ENCODE results near the gene TMEM107. TPM values are rescaled to one million over a fixed set of nuclear protein-coding genes. Genes with fewer than 3 reads are reported as not detected.

Gene TMEM107
- total RNA-seq, 1 experiment from 2014 or later = 13.5 TPM

DNA sequence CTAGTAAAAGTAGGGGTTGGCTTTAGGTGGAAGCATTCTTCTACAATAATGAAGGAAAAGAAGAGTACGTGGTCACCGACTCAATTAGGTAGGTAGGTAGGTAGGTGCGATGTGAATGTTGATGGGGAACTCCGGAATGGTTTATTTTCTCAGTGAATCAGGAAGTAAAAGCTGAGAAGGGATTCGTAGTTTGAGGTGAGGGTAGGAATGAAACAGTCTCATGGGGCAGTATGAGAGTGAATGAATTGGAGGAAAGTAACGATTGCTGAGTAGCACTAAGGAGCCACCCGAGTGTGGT lies 37.9 kb downstream of the TMEM107 start:
- H3K4me3 Mint-ChIP-seq (ENCODE audit: low read depth, unreplicated experiment) = no peak overlapping the region
- no peak for DNase-seq
- H3K36me3 Mint-ChIP-seq (ENCODE audit: insufficient read depth, unreplicated experiment) = peaks cover 7% of the 10 kb centered on the region
- intact Hi-C loops (cut with micrococcal nuclease; ENCODE audit: unreplicated experiment) = loop anchor here (1.0 to 5.0 kb wide), 3 partner anchors 20 to 84 kb away; no protein-coding TSS in a partner anchor
- H3K27me3 Mint-ChIP-seq (ENCODE audit: unreplicated experiment) = no peaks in the 10 kb centered on the region
- CTCF ChIA-PET = interaction anchor here (1.0 to 1.4 kb wide), 3 partner anchors 19 to 65 kb away, joined by 3 to 4 read pairs (median 3); partner anchors contain the start of gene ALOXE3
- H3K4me1 Mint-ChIP-seq (ENCODE audit: low read depth, unreplicated experiment) = no peaks in the 10 kb centered on the region
- TF ChIP-seq, protein P1, sequence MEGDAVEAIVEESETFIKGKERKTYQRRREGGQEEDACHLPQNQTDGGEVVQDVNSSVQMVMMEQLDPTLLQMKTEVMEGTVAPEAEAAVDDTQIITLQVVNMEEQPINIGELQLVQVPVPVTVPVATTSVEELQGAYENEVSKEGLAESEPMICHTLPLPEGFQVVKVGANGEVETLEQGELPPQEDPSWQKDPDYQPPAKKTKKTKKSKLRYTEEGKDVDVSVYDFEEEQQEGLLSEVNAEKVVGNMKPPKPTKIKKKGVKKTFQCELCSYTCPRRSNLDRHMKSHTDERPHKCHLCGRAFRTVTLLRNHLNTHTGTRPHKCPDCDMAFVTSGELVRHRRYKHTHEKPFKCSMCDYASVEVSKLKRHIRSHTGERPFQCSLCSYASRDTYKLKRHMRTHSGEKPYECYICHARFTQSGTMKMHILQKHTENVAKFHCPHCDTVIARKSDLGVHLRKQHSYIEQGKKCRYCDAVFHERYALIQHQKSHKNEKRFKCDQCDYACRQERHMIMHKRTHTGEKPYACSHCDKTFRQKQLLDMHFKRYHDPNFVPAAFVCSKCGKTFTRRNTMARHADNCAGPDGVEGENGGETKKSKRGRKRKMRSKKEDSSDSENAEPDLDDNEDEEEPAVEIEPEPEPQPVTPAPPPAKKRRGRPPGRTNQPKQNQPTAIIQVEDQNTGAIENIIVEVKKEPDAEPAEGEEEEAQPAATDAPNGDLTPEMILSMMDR (IDR thresholded peaks at IDR 0.05; ENCODE audit: unreplicated experiment) = no peak
- BruUV-seq (replicated peaks) = no TSS peak
- H3K27ac Mint-ChIP-seq (ENCODE audit: unreplicated experiment) = no peak overlapping the region
- no peaks in the 10 kb centered on the region for H3K9me3 Mint-ChIP-seq (ENCODE audit: low read depth, unreplicated experiment)

DNA sequence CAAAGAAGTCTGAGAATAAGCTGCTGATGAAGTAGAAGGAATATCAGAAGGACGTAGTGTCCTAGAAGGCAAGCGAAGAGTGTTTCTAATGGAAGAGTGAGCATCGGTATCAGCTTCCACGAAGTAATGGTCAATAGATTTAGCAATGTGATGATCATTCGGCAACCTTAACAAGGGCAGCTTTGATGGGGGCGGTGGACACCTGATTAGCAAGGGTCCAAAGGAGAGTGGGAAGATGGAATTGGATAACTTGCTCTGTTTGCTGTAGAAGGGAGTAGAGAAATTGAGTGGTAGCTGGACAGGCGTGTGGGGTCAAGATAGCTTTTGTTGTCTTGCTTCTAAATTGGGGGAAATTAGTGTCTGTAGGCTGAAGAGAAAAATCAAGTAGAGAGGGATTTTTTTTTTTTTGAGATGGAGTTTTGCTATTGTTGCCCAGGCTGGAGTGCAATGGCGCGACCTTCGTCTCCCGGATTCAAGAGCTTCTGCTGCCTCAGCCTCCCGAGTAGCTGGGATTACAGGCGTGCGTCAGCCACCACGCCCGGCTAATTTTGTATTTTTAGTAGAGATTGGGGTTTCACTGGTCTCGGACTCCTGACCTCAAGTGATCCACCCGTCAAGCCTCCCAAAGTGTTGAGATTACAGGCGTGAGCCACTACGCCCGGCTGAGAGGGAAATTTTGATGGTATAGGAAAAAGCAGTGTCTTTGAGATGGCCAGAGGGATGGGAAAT lies 38.4 kb downstream of the TMEM107 start:
- Mint-ChIP-seq H3K9me3 (ENCODE audit: low read depth, unreplicated experiment) (no peaks in the 10 kb centered on the region), H3K4me1 (ENCODE audit: low read depth, unreplicated experiment) (no peaks in the 10 kb centered on the region), H3K4me3 (ENCODE audit: low read depth, unreplicated experiment) (no peak overlapping the region), H3K36me3 (ENCODE audit: insufficient read depth, unreplicated experiment) (peaks cover 7% of the 10 kb centered on the region), H3K27ac (ENCODE audit: unreplicated experiment) (no peak overlapping the region), H3K27me3 (ENCODE audit: unreplicated experiment) (no peaks in the 10 kb centered on the region)
- CTCF ChIA-PET = interaction anchor here (1.0 to 1.4 kb wide), 3 partner anchors 19 to 64 kb away, joined by 3 to 4 read pairs (median 3); partner anchors contain the start of gene ALOXE3
- BruUV-seq (replicated peaks) = no TSS peak
- DNase-seq = no peak
- intact Hi-C loops (cut with micrococcal nuclease; ENCODE audit: unreplicated experiment) = loop anchor here (1.0 to 5.0 kb wide), 3 partner anchors 20 to 84 kb away; no protein-coding TSS in a partner anchor
- TF ChIP-seq, protein P1 (IDR thresholded peaks at IDR 0.05; ENCODE audit: unreplicated experiment) = no peak

DNA sequence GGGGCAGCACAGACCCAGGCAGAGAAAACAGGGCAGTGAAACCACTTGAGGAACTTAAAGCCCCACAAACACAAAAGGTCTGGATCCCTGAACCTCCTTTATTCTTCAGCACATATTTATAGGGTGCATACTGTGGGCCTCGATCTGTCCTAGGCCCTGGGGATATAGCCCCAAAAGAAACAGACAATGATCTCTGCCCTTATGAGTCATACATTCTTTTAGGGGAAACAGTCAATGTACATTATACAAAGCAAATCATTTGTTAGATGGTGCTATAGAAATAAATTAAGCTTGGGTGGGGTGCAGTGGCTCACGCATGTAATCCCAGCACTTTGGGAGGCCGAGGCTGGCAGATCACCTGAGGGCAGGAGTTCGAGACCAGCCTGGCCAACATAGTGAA lies 42.2 kb downstream of the TMEM107 start:
- Mint-ChIP-seq H3K36me3 (ENCODE audit: insufficient read depth, unreplicated experiment) (no peaks in the 10 kb centered on the region), H3K4me1 (ENCODE audit: low read depth, unreplicated experiment) (no peaks in the 10 kb centered on the region), H3K9me3 (ENCODE audit: low read depth, unreplicated experiment) (no peaks in the 10 kb centered on the region), H3K4me3 (ENCODE audit: low read depth, unreplicated experiment) (no peak overlapping the region), H3K27ac (ENCODE audit: unreplicated experiment) (no peak overlapping the region), H3K27me3 (ENCODE audit: unreplicated experiment) (peaks cover 16% of the 10 kb centered on the region)
- TF ChIP-seq, protein P1 (IDR thresholded peaks at IDR 0.05; ENCODE audit: unreplicated experiment) = no peak
- intact Hi-C loops (cut with micrococcal nuclease; ENCODE audit: unreplicated experiment) = no loop called here
- no TSS peak for BruUV-seq (replicated peaks)
- no peak for DNase-seq
- CTCF ChIA-PET = no interaction called here

DNA sequence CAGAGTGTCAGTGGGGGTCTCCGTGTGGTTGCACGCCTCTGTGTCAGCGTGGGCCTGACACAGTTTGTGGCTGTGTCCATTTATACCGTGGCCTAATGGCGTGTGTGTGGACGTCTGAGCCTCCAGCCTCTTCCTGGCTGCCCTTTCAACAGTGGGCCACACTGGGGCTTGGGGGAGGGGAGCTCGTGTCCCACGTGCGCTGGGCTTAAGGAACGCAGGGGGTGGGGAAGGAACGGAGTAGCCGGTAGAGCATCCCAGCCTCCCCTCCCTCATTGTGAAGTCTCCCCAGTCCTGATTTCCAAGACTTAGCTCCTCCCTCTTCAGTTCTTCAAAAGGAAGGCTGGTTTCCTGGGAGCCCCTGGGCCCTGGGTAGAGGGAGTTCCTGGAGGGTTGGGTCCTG lies 42.8 kb downstream of the TMEM107 start:
- BruUV-seq (replicated peaks) = no TSS peak
- no peaks in the 10 kb centered on the region for H3K36me3 Mint-ChIP-seq (ENCODE audit: insufficient read depth, unreplicated experiment)
- intact Hi-C loops (cut with micrococcal nuclease; ENCODE audit: unreplicated experiment) = no loop called here
- H3K4me3 Mint-ChIP-seq (ENCODE audit: low read depth, unreplicated experiment) = no peak overlapping the region
- DNase-seq = no peak
- peaks cover 16% of the 10 kb centered on the region for H3K27me3 Mint-ChIP-seq (ENCODE audit: unreplicated experiment)
- no peaks in the 10 kb centered on the region for H3K4me1 Mint-ChIP-seq (ENCODE audit: low read depth, unreplicated experiment)
- no peaks in the 10 kb centered on the region for H3K9me3 Mint-ChIP-seq (ENCODE audit: low read depth, unreplicated experiment)
- H3K27ac Mint-ChIP-seq (ENCODE audit: unreplicated experiment) = no peak overlapping the region
- CTCF ChIA-PET = no interaction called here
- TF ChIP-seq, protein P1 (IDR thresholded peaks at IDR 0.05; ENCODE audit: unreplicated experiment) = no peak

Data from Calu3 (cell line).